SK-N-SH treated with all-trans-retinoic acid at 6 μM for 48 hours (cell line): ENCODE data around the gene MRPS9.

ENCODE experiments used
- ARNTL ChIP-seq: fragments of 450-650 bp; formaldehyde crosslinking; IDR thresholded peaks from 2 replicates; pipeline ENCODE4 v1.5.0; 2020; ENCODE audit warnings: low read depth, mild to moderate bottlenecking, moderate library complexity, borderline replicate concordance
- CREB5 ChIP-seq: fragments of 250-450 bp; sonication (Bioruptor Pico); IDR thresholded peaks from 2 replicates; pipeline ENCODE4 v1.5.1; 2020; ENCODE audit warnings: low read depth, mild to moderate bottlenecking, moderate library complexity
- CSDC2 ChIP-seq: fragments of 250-450 bp; sonication (Bioruptor Pico); IDR thresholded peaks from 2 replicates; pipeline ENCODE4 v1.5.0; 2020; ENCODE audit warnings: mild to moderate bottlenecking, moderate library complexity
- RARB ChIP-seq: fragments of 250-450 bp; sonication (Bioruptor Pico); IDR thresholded peaks from 2 replicates; pipeline ENCODE4 v1.8.0; 2021; ENCODE audit warnings: mild to moderate bottlenecking, moderate library complexity
- SNAI2 ChIP-seq: fragments of 250-450 bp; sonication (Bioruptor Pico); IDR thresholded peaks from 2 replicates; pipeline ENCODE4 v1.5.0; 2020; ENCODE audit warnings: mild to moderate bottlenecking, moderate library complexity
- TCF4 ChIP-seq: fragments of 250-450 bp; sonication (Bioruptor Pico); IDR thresholded peaks from 2 replicates; pipeline ENCODE4 v1.8.0; 2021; ENCODE audit warnings: mild to moderate bottlenecking, moderate library complexity, borderline replicate concordance
- ZFP3 ChIP-seq: fragments of 250-450 bp; sonication (Bioruptor Pico); IDR thresholded peaks from 2 replicates; pipeline ENCODE4 v1.5.0; 2020; ENCODE audit warnings: mild to moderate bottlenecking, moderate library complexity
- ZNF565 ChIP-seq: fragments of 450-650 bp; formaldehyde crosslinking; conservative IDR thresholded peaks from 2 replicates; pipeline ENCODE4 v1.5.0; 2020; ENCODE audit warnings: low read depth, mild to moderate bottlenecking, moderate library complexity
- TF ChIP-seq, protein P1 (sequence below): fragments of 250-450 bp; sonication (Bioruptor Pico); IDR thresholded peaks from 2 replicates; pipeline ENCODE4 v1.8.0; 2020; ENCODE audit warnings: mild to moderate bottlenecking, moderate library complexity, borderline replicate concordance
- TF ChIP-seq, protein P2 (sequence below): fragments of 250-450 bp; sonication (Bioruptor Pico); IDR thresholded peaks from 2 replicates; pipeline ENCODE4 v1.8.0; 2021; ENCODE audit warnings: low read depth, mild to moderate bottlenecking, moderate library complexity, borderline replicate concordance
- TF ChIP-seq, protein P3 (sequence below): fragments of 250-450 bp; sonication (Bioruptor Pico); IDR thresholded peaks from 2 replicates; pipeline ENCODE4 v1.5.1; 2021; ENCODE audit warnings: mild to moderate bottlenecking, moderate library complexity

DNA sequence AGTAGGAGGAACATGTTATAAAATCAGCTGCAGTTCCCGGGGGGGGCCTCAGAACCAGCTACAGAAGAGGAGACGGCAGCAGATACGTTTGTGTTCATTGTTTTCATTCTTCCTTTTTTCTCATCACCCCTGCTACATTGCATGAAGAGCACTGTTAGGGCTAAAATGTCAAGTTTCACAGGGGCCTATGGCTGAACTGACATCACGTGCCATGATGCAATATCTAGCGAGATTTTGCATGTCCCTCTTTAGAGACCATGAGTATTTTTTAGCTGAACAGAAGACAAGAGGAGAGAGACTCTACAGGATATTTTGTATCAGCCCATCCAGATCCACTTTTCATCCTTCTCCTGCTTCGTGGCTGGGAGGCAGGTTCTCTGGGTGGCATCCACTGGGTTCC is 97.6 kb downstream of the MRPS9 start:
- TF ChIP-seq TCF4 (CRISPR knock-in tag), result no peak
- no peak for TF ChIP-seq CSDC2 (CRISPR knock-in tag)
- no peak for TF ChIP-seq ZFP3
- no peak for TF ChIP-seq SNAI2
- TF ChIP-seq, protein P1, sequence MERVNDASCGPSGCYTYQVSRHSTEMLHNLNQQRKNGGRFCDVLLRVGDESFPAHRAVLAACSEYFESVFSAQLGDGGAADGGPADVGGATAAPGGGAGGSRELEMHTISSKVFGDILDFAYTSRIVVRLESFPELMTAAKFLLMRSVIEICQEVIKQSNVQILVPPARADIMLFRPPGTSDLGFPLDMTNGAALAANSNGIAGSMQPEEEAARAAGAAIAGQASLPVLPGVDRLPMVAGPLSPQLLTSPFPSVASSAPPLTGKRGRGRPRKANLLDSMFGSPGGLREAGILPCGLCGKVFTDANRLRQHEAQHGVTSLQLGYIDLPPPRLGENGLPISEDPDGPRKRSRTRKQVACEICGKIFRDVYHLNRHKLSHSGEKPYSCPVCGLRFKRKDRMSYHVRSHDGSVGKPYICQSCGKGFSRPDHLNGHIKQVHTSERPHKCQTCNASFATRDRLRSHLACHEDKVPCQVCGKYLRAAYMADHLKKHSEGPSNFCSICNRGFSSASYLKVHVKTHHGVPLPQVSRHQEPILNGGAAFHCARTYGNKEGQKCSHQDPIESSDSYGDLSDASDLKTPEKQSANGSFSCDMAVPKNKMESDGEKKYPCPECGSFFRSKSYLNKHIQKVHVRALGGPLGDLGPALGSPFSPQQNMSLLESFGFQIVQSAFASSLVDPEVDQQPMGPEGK (CRISPR knock-in tag), result no peak
- no peak for TF ChIP-seq CREB5 (CRISPR knock-in tag)
- TF ChIP-seq ARNTL (CRISPR knock-in tag), result no peak
- TF ChIP-seq, protein P2, sequence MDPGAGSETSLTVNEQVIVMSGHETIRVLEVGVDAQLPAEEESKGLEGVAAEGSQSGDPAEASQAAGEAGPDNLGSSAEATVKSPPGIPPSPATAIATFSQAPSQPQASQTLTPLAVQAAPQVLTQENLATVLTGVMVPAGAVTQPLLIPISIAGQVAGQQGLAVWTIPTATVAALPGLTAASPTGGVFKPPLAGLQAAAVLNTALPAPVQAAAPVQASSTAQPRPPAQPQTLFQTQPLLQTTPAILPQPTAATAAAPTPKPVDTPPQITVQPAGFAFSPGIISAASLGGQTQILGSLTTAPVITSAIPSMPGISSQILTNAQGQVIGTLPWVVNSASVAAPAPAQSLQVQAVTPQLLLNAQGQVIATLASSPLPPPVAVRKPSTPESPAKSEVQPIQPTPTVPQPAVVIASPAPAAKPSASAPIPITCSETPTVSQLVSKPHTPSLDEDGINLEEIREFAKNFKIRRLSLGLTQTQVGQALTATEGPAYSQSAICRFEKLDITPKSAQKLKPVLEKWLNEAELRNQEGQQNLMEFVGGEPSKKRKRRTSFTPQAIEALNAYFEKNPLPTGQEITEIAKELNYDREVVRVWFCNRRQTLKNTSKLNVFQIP (CRISPR knock-in tag), result no peak
- TF ChIP-seq RARB, result no peak
- no peak for TF ChIP-seq ZNF565 (CRISPR knock-in tag)
- TF ChIP-seq, protein P3, sequence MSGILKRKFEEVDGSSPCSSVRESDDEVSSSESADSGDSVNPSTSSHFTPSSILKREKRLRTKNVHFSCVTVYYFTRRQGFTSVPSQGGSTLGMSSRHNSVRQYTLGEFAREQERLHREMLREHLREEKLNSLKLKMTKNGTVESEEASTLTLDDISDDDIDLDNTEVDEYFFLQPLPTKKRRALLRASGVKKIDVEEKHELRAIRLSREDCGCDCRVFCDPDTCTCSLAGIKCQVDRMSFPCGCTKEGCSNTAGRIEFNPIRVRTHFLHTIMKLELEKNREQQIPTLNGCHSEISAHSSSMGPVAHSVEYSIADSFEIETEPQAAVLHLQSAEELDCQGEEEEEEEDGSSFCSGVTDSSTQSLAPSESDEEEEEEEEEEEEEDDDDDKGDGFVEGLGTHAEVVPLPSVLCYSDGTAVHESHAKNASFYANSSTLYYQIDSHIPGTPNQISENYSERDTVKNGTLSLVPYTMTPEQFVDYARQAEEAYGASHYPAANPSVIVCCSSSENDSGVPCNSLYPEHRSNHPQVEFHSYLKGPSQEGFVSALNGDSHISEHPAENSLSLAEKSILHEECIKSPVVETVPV (CRISPR knock-in tag), result no peak
